Activated CD4-positive, alpha-beta T cell treated with anti-CD3 and anti-CD28 coated beads for 48 hours (primary cell): ENCODE data around the gene COL17A1.

ENCODE experiments used
- DNase-seq: peaks from one replicate; pipeline ENCODE4 v3.0.0-alpha.2; 2020

COL17A1 gene

DNA sequence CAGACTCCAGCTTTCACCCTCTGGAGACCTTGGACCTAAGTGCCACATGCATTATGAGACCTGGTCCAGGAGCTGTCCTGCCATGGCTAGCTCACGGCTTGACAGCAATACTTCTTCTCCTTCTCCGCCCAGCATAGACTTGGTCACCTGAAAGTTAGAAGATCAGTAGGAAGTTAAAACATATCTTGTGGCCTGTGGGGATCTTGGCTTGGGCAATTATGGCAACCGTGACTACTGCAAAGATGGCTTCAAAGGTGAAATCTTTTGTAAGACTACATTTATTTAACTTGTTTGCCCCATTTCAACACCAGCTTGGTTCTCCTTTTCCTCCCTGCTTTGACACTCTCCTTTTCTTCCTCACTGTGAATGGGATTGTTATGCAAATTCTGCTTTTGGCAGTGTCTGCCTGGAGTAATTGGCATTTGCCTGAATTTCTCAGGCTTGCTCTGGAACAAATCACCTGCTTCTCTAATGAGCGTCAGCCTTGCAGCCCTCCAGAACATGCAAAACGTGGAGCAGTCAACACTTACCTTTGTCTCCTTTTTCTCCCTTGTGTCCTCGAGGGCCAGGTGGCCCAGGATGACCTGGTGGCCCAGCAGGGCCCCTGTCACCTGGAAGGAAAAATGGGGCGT is 53.4 kb downstream of the COL17A1 start:
- no peak for DNase-seq

DNA sequence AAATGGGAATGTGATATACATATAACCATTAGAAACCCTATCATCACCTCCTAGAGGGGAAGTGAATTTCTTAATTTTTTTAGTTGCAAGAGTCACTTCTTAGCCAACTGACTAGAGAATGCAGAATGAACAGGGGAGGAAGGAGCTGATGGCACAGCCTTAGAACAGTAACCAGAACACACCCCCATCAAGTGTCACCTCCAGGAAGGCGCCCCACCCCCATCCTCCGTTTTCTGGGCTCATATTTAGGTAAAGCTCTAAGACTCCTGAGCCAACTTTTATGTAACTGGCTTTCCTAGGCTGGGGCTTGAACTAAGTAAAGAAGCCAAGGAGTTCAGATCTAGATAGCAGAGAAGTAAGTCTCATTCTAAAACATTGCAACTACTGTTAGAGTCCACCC is 54.0 kb downstream of the COL17A1 start:
- no peak for DNase-seq

DNA sequence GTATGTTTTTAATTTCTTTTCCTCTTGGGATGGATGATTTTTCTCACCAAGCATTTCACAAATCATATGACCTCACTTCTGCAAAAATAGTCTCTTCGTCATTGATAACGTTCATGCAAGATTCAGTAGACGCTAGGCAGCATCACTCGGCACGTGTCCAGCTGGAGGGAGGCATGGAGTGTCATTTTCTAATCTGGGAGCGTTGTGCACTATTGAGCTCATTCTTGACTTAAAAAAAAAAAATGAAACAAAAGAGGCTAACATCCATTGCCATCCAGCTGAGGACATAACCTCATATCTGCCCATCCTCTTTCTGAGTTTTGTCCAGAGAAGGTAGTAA is 56.2 kb downstream of the COL17A1 start:
- no peak for DNase-seq

DNA sequence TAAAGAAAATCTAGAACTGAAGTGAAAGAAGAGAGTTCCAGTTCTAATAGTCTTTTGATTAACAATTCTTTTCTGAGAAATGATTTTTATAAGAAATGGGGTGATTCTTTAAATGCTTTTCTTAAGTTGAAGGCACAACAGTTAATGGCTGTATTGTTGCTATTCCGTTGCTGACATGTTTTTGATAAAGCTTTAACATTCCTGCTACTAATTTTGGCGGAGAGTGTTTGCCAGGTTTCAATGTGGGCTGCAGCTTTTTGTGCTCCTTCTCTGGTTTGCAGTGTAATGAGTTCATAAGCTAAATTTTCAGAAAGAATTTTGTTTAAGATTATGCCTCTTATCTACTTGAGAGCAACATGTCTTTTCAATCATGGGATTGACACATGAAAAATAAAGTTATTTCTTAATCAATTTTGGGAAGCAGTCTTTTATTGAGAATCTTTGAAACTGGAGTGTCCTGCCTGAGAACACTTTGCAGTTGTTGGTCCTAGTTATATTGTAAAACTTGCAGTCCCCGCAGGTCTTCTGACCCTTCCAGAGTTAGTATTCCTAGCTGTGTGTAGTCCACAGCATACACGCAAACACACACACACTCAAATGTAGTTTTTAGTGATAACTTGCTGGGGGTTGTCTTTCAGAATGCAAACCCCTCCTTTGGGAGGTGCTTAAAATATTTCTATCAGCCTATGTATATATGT is 56.7 kb downstream of the COL17A1 start:
- DNase-seq = no peak

DNA sequence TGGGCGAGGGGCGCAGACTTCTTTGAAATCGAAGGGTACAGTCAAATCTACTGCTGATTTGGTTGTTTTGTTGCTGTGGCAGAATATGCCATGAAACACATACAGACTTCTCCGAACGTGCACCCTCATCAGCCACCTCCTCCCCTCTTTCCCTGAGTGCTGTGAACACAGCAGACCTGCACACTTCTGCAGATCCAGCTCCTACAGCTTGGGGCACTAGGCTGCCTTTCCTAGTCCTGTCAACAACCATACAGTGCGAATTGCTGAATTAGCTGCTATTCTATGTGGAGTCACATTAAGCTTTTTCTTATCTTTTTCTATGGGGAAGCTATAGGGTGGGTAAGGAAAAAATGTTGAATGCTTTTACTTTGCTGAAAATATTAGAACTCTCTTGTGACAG is 57.5 kb downstream of the COL17A1 start:
- DNase-seq = peak; percentile 42

DNA sequence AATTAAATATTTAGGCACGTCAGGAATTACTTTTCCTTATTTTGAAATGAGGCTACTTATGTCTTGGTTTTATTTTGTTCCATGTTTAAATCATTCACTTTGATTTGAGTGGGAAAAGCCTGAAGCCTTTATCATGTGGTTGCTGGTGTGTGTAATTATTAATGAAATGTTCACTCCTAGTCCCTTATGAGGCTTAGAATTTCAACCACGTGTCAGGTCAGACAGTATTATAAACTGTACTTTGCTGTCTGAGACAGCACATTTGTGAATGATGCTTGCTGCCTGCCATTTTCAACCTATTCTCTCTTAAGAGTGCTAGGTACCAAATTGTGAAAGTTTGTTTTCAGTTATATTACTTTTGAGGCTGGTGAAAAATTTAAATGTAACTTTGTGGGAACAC is 58.9 kb downstream of the COL17A1 start:
- DNase-seq = no peak

DNA sequence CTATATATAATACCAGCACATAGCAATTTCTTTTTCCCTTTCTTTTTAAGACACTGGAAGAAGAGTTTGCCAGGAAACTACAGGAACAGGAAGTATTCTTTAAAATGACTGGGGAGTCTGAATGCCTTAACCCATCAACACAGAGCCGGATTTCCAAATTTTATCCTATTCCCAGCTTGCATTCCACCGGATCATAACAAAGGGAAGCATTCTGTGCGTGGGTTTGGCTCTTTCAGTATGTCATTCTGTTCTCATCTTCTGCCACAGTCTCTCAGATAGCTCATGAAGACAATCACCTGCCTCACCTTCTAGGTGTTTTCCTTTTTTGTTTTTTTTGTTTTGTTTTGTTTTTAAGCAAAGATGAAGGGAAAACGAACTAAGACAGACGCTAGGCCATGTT is 60.2 kb downstream of the COL17A1 start:
- no peak for DNase-seq

DNA sequence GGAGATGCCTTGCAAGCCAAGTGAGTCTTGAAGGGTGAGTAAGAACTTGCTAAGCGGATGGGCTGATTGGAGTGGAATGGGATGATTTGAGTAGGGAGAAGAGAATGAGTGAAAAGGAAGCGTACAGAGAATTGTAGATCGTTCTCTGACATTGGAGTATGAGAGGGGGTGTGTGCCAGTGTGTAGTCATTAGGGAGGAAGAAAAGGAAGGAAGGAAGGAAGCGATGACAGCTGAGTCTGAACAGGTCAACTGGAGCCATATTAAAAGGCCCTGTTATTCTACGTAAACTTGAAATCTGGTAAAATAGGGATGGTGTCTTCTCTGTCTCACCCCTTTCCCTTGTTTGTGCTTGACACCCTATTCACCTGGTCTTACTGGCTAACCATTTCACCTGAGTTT is 63.7 kb downstream of the COL17A1 start:
- no peak for DNase-seq

DNA sequence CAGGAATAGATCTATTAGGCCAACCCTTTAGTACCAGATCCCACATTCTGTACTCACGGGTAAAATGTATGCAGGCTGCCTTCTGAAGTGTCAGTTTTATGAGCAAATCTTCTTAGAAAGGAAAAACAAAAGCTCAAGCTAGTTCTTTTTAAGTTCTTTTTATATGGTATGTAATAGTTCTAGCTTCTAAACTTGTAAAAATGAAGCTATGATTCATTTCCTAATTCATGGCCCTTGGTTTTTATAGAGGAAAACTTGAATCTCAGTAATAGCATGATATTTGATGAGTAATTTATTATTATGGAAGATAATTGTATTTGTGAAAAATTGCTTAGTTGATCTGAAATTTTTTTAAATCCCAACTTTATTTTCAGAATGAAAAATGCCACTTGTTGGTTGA is 64.4 kb downstream of the COL17A1 start:
- no peak for DNase-seq

DNA sequence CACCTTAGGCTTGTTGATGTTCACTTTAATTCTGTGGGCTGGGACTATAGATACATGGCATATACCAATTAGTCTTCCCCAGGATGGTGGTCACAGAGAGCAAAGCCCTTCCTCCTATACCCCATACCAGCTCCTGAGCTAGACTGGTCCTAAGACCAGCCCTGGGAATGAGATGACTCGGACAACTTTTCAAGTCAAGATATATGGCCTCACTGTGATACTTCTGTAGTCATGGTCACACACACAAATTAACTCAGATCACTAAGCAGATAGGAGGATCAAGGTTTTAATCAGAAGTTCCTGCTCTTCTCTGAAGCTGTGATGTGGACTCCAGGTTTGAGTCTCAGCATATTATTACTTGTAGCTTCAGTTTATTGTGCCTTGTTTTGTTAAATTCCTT is 65.7 kb downstream of the COL17A1 start:
- DNase-seq = no peak

DNA sequence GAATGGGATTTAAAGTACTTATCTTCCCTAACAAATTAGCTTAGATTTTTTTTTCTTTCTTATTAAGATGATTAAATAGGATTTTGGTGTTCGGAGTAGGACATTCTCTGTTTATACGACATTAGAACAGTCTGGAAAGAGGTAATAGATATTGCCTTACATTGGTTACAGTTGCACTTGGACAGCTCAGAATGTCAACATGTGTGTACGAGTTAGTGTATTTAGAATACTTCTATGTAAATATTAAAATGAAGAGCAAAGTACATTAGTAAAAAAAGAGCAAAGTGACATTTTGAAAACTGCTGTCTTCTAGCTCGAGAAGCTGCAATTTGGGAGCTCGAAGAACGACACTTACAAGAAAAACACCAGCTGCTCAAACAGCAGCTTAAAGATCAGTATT is 67.2 kb downstream of the COL17A1 start:
- no peak for DNase-seq

DNA sequence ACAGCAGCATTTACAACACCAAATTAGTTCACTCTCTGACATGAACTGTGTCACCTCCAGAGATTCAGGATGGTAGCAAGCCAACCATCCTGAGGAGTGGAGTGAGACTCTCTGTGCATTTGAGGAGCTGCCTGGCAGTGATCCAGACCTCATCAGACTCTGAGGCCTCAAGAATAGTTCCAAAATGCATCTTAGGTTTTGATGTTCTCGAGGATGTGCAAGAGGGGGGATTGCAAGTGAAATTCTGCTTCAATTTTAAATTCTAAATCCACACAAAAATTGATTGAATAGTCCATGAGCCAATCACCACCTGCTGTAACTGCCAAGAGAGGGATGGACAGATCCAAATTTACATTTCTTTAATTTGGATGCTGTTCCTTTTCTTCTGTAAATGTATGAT is 69.0 kb downstream of the COL17A1 start:
- DNase-seq = no peak

DNA sequence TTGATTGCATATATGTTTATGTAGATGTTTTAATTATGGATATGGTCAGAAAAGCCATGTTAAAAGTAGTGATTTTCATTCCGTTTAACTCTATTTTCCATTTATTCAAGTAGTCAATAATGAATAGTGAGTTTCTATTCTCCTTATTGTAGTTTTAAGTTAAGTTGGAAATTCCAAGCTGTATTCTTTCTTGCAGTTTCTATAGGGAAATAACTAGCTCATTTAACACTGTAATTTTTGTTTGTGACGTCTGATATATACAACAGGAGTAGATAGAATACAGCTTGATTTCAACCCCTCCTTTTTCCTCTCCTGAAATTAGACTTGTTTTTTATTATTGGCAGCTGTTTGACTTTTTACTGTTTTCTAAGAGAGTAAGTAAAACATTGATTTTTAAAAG is 71.5 kb downstream of the COL17A1 start:
- DNase-seq = no peak

DNA sequence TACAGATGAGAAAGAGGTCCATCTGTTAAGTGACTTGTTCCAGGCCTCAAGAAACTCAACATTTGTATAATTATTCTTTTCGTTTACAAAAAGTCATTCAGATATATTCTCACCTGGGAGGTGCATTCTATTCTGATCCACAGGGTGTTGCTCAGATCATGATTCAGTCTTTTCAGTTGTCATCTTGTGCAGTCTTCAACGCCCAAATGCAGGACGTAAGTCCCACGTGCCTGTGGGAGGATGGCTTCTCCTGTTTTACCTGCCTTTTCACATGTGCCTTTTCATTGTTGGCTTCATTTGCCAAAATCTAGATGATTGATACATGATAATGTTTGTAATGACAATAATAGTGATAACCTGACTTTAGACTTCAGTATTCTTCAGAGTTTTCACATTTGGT is 72.2 kb downstream of the COL17A1 start:
- no peak for DNase-seq

DNA sequence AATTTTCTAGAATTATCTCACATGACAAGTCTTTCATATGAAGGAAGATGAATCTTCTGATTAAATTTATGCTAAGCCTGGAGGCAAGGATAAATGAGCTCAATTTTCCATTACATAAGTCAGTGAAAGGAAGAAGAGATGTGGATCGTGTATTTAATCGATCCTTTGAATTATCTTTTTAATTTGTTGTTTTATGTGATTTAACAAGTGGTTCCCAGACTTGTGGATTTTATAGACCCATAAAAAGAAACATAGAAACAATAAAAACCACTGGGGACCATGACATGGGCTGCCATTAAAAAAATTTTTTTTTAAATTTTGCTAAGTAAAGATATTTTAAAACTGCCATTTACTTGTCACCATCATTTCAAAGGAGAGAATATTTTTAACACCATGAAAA is 73.8 kb downstream of the COL17A1 start:
- DNase-seq = no peak

DNA sequence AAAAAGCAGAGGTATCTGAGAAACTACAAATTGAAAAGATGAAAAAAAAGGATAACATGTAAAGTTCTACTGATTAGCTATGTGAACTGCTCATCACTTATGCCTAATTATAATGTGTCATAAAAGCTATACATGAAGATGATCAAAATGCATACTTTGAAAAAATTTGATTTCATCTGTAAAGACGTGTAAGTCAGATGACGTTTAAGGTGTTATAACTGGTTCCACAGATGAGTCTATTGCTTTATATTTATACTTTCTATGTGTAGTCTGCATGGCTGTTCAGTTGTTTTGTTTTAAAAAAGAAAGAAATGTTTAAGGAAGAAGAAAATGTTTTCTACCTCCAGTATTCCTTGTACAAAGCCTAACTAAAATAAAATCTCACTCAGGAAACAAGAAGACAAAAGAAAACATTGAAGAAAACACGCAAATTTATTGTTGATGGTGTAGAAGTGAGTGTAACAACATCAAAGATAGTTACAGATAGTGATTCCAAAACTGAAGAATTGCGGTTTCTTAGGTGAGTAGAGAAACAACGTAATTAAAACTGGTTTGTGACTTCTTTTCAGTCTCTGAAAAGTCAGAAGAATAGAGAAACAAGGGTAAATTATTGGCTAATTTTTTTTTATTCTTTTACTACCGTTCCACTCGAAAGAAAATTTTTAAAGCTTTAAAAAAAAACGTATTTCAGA is 80.4 kb downstream of the COL17A1 start:
- no peak for DNase-seq

DNA sequence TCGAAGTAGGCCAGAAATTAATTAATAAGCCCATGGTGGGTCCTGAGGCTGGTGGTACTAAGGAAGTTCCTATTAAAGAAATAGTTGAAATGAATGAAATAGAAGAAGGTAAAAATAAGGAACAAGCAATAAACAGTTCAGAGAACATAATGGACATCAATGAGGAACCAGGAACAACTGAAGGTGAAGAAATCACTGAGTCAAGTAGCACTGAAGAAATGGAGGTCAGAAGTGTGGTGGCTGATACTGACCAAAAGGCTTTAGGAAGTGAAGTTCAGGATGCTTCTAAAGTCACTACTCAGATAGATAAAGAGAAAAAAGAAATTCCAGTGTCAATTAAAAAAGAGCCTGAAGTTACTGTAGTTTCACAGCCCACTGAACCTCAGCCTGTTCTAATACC is 82.8 kb downstream of the COL17A1 start:
- no peak for DNase-seq

DNA sequence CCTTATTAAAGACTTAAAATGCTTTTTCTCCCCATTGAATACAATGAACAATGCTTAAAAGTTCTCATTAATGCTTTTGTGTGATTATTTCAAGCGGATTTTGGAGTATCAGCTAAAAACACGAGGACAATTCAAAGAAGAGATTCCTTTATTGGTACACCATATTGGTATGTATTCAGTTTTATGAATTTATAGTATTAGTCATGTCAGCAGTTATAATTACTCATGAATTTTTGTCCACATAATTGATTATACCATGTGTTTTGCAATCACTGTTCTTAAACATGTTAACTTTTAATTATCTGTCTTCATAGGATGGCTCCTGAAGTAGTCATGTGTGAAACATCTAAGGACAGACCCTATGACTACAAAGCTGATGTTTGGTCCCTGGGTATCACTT is 86.9 kb downstream of the COL17A1 start:
- no peak for DNase-seq

DNA sequence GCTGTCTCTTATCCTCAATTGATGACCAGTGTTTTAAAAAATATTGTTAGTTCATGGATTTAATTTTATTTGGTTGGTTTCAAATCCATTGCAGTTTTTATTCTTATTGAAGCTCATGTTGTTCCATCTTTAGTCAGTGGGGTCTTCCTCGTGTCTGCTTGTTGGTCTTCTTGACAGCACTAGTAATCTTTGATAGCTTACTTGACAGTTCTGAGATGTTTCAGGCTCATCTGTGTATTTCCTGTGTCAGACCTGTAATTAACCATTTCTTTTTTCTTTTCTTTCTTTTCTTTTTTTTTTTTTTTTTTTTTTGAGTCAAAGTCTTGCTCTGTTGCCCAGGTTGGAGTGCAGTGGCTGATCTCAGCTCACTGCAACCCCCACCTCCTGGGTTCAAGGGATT is 90.5 kb downstream of the COL17A1 start:
- no peak for DNase-seq

DNA sequence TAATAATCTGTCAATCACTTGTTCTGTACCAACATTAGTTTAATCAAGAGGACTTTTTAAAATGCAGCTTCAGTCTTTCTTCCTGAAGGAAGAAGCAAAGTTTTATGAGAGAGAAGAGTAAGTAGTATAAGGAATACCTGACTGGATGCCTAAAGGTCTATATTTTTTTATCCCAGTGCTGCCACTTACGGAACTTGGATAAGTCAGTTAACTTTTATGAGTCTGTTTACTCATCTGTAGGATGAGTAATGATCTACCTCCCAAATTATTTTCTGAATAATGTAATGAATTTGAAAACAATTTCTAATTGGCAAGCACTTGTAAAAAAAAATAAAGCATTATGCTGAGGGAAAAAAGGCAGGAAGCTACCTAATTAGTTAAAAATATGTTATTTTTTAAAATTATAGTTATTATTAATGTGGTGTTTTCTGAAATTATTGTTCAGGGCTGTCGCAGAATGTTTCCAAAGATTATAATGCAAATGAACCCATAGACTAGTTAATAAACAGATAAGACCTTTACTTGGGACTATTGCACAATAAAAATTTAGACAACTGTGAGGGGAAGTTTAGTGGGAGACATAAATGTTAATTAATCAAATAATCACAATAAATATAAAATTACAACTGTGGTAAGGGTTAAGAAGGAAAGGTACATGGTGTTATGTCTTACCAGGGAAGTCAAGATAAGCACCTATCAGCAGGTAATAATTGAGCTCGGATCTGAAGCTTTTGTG is 94.1 kb downstream of the COL17A1 start:
- DNase-seq = no peak

DNA sequence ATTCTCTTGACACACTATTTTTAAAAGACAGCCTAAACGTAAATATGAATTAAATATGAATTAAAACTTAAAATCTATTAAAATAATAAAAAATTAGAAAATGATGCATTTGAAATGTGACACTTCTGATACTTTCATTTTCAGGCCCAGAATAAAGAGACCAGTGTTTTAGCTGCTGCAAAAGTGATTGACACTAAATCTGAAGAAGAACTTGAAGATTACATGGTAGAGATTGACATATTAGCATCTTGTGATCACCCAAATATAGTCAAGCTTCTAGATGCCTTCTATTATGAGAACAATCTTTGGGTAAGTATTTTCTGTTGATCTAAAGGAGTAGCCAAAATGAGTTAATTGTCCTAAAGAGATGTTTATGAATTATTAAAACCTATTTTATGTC is 95.1 kb downstream of the COL17A1 start:
- no peak for DNase-seq

DNA sequence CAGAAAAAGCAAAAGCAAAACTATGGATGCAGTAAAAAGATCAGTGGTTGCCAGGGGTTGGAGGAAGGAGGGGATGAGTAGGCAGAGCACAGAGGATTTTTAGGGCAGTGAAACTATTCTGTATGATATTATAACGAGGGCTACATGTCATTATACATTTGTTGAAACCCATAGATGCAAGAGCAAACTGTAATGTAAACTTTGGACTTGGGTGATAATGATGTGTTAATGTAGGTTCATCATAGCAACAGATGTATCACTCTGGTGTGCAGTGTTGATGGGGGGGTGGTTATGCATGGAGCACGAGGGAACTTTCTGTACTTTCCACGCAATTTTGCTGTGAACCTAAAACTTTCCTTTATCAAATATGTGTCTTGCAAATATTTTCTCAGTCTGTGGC is 95.6 kb downstream of the COL17A1 start:
- DNase-seq = no peak

DNA sequence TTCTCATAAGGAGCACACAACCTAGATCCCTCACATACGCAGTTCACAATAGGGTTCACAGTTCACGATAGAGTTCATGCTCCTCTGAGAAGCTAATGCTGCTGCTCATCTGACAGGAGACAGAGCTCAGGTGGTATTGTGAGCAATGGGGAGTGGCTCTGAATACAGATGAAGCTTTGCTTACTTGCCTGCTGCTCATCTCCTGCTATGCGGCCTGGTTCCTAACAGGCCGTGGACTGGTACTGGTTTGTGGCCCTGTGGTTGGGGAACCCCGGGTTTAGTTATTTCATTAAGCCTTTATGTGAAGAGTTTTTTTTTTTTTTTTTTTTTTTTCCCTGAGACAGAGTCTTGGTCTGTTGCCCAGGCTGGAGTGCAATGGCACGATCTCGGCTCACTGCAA is 99.3 kb downstream of the COL17A1 start:
- peak; percentile 28 for DNase-seq

DNA sequence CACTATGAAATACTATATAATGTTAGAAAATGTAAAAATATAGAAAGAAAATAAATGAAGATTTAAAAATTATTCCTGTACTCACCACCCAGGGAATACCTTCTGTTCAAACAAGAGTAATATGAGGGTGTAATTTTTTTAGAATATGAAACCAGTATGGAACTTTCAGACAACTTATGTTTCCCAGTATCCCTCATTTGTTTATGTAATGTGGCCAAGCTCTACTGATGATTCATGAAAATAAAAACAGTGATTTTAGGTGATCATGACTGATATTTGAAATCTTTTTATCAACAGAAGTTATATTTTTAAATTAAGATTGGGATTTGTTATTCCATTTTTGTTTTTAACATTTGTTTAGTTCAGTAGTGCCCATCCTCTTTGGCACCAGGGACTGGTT is 100.0 kb downstream of the COL17A1 start:
- no peak for DNase-seq
